NCI-H526 treated with DMSO at 0.1 percent for 48 hours (cell line): ENCODE results near the gene KLLN.
A peak's percentile ranks its signal among the peaks of the same experiment; 100 is the strongest.
"Not testable (repeated sequence)": the region's sequence is repeated elsewhere in the genome, so short reads cannot be mapped to it uniquely, and the experiment has no call there.

ENCODE experiments used
- DNase-seq: peaks from one replicate; lab custom pipeline; 2025; lab: John Stamatoyannopoulos, UW

KLLN gene

DNA sequence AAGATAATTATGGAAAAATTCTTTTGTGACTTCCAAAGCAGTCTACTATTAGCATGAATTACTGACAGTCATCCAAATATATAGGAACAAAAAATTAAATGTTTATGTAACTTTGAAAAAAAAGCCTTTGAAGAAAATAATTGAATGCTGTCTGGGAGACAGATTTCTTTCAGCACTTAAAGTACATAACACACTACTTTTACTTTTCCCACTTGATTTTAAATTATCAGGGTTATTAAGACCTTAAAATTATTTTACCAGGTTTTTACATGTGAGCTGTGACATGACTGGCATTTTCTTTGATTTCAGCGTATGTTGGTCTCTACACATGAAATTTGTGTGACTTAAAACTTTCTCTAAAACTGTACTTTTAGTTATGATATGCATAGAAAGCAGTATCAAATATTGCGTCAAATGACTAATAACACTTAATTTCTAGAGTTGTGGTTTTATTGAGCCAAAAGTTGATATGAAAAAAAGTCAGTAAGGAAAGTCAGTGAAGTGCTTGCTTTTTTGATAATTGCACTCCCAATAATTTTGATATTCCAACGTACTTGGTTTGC, 3.2 kb upstream of the KLLN start:
- DNase-seq = no peak

GRCh38 chr10:87865241-87865881, 2.0 kb upstream of the KLLN start:
- DNase-seq = no peak

GRCh38 chr10:87864496-87865059, 1.2 kb upstream of the KLLN start:
- no peak for DNase-seq

- DNase-seq = not testable (repeated sequence)
Observed at GRCh38 chr10:87863951-87864495, 690 bp upstream of the KLLN start.

DNA sequence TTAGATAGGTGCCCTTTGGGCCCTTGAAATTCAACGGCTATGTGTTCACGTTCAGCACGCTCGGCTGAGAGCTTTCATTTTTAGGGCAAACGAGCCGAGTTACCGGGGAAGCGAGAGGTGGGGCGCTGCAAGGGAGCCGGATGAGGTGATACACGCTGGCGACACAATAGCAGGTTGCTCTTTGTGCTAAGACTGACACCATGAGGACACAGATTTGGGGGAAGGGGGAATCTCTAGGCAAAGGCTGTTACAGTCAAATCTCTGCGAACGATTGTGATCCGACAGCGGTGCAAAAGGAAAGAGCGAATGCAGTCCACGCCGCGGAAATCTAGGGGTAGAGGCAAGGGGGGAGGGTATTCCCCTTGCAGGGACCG, 667 bp downstream of the KLLN start:
- DNase-seq = peak; percentile 62

- peak; percentile 41 for DNase-seq
Observed at GRCh38 chr10:87861953-87862678, 1.2 kb downstream of the KLLN start.

DNA sequence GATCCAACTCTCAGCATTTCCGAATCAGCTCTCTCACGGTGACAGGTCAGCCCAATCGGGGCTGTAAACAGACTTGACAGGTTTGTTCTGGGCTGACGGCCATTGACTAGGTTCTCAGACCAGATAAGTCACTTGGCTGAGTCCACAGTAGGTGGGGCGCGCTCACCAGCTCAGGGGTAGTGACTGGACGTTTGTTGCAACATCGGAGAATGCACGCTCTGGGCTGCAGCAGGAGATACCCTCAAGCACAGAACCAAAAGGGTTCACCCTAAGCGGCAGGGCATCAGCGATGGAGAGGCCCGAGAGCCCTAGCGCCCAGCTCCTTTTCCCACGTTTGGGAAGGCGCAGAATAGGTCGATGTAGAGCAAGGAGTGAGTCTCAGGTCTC, 1.8 kb downstream of the KLLN start:
- DNase-seq = no peak

- DNase-seq = no peak
Observed at GRCh38 chr10:87860816-87861403, 2.4 kb downstream of the KLLN start.

DNA sequence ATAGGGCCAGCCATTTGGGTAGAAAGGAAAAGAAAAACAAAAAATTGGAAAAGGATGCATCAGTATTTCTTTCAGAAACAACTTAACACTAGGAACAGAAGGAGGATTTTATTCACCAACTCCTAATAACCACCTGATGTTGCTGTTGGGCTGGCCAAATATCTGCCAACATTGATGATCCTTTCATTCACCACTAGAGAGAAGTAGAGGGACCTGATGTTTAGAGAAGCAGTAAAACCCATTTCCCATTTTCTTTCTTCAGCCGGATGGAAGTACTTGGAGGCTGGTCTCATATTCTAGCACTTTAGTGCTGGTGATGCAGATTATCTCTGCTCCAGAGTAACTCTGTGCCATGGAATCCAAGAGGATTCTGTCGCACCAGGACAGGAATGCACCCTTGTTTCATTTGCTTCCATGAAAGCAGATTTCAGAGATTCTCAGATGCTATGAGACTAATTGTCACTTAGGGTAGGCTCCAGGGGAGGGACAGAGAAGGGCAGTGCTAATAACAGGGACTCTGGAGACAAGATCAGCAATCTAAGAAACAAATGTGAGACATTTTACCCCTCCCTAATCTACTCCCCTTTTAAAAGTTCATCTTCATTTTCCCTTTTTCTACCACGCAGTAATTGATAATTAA, 3.1 kb downstream of the KLLN start:
- peak; percentile 28 for DNase-seq

- DNase-seq = not testable (repeated sequence)
Observed at GRCh38 chr10:87855665-87856064, 7.7 kb downstream of the KLLN start.

DNA sequence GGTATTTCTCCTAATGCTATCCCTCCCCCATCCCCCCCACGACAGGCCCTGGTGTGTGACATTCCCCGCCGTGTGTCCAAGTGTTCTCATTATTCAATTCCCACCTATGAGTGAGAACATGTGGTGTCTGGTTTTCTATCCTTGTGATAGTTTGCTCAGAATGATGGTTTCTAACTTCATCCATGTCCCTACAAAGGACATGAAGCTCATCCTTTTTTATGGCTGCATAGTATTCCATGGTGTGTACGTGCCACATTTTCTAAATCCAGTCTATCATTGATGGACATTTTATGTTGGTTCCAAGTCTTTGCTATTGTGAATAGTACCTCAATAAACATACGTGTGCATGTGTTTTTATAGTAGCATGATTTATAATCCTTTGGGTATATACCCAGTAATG, 8.1 kb downstream of the KLLN start:
- DNase-seq = not testable (repeated sequence)

DNA sequence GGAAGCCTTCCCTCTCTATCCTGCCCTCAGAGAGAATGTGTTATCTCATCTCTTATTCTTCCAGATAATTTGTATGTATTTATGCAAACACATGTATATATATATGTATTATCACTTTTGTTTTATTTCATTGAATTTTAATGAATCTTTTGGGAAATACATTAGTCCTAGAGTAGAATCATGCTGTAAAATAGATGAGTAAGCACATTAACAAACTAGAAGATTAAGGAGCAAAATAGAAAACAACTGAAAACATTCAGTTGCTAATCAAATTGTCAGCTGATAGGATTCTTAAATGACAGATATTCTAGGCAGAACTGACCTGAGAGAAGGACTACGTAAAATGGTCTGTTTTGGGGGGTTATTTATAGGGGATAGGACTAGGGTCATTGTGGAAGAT, 11.2 kb downstream of the KLLN start:
- no peak for DNase-seq

- DNase-seq = peak; percentile 61
Observed at GRCh38 chr10:87850742-87851205, 12.6 kb downstream of the KLLN start.

- no peak for DNase-seq
Observed at GRCh38 chr10:87849001-87849400, 14.3 kb downstream of the KLLN start.

DNA sequence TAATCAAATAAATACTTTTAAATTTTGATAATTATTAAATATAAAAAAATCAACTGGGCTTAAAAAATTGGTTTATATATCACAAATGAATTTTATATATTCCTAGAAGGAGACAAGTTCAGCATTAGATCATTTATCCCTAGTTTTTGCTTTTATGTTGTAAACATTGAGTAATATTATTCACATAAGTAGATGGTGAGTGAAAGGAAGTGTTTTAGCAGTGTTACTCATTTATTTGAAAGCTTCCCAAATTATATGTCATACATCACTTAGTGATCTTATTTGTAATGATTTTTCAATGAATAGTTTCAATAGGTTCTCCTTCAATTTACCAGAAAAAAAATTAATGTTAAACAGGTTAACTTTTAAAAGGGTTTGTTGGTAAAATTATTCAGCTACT, 15.8 kb downstream of the KLLN start:
- no peak for DNase-seq

DNA sequence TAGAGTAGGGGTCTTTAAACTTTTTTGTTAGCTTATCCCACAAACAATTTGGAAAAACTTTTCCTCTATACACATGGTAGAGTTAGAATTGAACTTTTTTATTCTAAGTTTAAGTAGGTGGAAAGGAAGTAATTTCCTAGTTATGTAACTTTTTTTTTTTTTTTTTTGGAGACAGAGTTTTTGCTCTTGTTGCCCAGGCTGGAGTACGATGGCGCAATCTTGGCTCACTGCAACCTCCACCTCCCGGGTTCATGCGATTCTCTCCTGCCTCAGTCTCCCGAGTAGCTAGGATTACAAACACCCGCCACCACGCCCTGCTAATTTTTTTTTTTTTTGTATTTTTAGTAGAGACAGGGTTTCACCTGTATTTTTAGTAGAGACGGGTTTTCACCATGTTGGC, 16.6 kb downstream of the KLLN start:
- DNase-seq = not testable (repeated sequence)

DNA sequence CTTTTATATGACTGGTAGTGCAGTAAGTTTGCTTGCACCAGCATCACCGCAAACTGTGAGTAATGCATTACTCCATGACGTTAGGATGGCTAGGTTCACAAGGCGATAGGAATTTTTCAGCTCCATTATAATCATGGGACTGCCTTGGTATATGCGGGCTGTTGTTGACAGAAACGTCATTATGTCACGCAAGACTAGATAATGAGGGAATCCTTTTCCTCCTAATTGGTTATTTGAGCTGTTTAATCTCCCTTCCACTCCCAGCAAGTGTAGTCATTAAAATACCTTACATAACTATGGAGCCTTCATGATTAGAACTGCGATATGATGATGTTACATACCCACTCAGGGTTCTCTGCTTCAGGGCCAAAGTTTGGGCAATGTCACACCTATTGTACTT, 17.3 kb downstream of the KLLN start:
- DNase-seq = peak; percentile 54

DNA sequence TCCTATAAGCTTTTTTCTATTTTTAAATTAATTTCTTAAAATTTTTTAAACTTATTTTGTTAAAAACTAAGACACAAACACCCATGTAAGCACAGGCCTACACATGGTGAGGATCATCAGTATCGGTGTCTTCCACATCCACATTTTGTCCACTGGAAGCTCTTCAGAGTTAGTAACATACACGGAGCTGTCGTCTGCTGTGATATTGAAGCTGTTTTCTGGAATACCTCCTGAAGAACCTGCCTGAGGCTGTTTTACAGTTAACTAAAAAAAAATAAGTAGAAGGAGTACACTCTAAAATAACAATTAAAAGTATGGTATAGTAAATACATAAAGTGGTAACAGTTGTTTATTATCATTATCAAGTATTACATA, 17.7 kb downstream of the KLLN start:
- DNase-seq = no peak

- no peak for DNase-seq
Observed at GRCh38 chr10:87844837-87845623, 18.3 kb downstream of the KLLN start.

DNA sequence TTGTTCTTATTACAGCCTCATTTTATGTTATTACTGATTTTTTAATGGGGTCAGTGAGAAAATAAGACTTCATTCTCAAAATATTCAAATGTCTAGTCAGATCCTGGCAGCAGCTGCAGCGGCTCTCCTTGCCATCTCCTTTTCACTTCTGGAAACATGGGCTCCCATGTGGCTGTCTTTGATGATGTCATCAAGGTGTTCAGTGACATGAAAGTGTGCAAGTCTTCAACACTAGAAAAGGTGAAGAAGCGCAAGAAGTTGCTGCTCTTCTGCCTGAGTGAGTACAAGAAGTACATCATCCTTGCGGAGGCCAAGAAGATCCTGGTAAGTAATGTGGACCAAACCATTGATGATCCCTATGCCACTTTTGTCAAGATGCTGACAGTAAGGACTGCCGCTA, 19.6 kb downstream of the KLLN start:
- no peak for DNase-seq
